ENCODE measurements around the gene MTHFR.

The MTHFR gene

DNA sequence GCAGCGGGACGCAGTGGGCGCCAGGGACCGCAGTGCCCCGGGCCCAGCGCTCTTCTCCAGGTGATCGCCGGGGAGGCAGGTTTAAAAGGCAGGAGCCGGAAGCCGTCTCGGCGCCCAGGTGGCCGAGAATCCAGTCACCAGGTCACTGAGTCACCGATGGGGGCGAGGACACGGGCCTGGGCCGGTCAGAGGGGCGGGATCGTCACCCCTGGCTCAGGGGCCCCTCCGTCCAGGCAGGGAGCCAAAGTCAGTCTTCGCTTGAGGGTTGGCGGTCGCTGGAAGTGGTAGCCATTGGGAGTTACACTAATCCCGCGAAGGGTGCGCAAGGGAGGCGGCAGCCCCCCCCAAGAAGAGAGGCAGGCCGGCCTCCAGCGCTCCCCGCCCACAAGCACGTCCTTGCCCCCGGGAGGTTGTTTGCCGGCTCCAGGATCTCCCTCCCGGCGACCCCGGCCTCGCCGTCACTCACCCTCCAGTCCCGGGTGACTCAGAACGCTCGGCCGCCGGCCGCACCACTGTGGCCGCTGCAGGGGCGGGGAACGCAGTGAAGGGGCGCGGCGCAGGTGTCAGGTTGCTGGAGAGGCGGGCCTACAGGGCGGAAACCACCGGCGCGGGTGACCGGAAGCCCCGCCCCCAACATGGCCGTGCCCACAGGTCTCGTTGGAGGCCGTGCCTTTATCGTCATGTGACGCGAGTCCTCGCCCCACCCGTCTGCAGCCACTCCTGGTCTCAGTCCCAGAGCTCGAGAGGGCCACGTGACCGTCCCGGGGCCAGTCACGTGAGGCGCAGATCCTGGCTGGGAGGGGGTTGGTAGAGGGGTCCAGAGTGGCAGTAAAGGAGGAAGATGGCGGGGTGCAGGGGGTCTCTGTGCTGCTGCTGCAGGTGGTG, at the start of gene MTHFR, which contains the start of gene CLCN6:
TSS of gene MTHFR (minus strand) at position 543 of the 885 bp plus-strand sequence. CDS start 2,848 bp downstream, outside the sequence.
TSS of gene CLCN6 (plus strand) at position 770 of the 885 bp plus-strand sequence. CDS start at position 842, 72 bp downstream.
- peak; percentile 93 for DNase-seq

DNA sequence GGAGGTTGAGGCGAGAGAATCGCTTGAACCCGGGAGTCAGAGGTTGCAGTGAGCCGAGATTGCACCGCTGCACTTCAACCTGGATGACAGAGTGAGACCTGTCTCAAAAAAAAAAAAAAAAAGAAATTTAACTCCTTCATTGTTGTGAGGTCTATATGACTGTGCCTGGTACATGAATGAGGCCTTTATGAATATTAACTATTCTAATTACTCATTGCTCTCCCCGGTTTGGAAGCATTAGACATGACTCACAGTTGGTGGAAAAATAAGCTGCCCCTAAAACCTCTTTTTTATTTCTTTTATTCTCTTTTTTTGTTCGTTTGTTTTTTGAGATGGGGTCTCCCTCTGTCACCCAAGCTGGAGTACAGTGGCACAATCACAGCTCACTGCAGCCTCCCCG, 49.7 kb upstream of the MTHFR start:
- no peak for DNase-seq

DNA sequence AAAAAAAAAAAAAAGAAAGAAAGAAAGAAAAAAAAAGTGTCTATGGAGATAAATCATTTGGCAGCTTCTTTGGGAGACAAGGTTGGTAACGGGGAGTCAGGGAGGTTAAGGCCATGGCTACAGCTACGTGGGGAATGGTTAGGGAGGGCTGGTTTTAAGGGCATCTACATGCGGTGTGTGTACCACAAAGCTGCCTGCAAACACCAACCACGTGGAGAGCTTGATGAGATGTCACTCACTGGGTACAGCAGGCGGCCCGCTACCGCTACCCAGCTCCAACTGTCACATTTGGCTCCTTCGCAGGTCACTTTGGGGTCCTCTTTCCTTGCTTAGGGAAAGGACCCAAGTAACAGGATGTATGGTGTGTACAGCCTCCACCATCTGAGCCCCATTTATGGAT, 48.8 kb upstream of the MTHFR start:
- no peak for DNase-seq

DNA sequence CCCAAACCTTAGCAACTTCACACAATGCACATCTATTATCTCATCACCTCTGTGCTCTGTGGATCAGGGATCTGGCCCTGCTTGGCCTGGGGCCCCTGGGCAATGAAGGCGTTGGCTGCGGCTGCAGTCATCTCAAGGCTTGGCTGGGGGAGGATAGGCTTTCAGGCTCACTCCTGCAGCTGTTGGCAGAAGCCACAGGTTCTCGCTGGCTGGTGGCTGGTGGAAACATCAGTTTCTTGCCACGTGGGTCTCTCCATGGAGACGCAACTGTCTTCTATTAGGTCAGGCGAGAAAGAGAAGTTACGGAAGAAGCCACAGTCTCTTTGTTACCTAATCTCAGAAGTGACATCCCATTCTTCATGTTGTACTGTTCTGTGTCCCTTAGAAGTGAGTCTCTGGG, 45.4 kb upstream of the MTHFR start:
- no peak for DNase-seq

DNA sequence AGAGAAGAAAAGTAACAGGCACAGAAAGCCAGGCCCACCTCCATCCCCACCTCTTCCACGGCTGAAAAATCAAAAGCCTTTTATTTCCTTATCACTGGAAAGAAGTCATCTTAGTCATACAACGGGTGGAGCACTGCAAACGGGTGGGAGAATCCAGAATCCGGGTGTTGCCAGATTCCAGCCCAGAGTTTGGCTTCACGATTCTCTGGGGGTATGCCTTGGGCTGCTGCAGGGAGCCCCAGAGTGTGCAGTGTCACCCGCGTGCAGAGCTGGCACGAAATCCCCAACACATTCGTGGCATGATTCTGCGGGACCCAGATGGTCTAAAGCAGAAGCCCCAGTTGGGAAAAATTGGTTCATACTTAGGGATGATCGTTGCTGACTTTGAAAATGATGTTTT, 44.4 kb upstream of the MTHFR start:
- DNase-seq = no peak

DNA sequence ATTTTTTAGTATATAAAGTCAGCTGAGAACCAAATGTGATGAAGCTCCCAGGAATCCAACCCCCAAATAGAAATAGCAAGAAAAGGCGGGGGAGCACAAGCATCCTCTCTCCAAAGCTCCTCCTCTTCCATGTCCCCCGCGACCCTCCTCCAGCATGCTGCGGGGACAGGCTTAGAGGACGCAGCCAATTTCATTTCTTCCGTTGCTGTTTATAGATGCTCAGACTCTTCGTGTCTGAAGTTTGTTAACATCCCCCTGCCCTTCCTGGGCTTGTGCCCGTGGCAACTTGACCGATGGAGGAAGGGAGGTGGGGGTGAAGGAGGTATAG, 42.6 kb upstream of the MTHFR start:
- no peak for DNase-seq

DNA sequence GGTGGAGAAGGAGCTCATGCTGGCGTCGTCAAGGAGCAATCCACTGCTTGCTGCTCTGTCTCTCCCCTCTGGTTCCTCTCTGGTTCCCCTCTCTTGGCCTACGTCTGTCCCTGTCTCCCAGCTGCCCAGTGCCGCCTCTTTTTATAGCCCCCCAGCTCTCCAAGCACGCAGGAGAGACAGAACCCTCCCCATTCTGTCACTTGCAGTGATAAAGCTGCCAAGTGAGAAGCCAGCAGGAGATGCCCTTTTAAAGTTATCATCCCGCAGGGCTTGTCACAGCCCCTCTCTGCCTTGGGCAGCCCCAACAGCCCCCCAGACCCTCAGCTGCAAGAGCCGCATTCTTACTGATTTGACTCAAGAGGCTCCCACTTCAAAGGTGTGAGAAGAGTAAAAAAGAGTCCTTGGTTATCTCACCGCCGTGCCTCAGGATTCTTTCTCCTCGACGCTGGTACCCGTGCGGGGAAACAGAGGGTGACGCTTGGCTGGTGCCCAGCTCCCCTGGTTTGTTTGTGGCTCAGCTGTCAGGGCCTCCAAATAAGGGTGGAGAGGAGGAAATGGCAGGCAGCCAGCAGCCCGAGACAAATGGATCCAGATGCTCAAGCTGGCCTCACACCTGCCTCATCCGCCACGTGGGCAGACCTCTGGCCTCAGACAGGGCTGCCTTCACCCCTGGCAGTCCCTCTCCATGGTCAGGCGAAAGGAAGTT, 42.1 kb upstream of the MTHFR start, which contains the start of gene NPPA:
TSS of gene NPPA (minus strand) at position 117 of the 706 bp plus-strand sequence. CDS start at position 18, 99 bp downstream.
- DNase-seq = peak; percentile 83

DNA sequence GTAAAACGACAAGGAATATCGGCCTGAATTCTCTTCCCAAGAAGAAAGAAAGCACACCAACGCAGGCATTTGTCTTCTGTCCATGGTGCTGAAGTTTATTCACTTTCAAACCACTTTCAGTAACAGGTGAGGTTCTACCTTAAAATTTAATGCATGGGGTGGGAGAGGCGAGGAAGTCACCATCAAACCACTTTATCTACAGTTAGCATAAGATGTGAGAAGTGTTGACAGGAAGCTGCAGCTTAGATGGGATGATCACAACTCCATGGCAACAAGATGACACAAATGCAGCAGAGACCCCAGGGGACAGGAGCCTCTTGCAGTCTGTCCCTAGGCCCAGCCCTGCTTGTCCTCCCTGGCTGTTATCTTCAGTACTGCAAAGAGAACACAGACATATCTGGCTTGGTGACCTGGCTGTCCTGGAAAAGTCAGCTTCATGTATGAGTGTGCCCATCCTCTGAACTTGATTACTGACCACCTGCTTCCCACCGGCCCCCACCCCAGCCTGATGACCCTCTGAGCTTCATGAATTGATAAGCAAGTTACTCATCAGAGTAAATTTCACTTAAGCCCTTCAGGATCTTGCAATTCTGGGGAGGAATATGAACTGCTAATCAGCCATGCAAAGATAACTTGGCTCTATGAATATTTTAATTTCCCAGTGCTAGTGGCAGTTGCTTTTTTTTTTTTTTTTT, 40.0 kb upstream of the MTHFR start:
- DNase-seq = no peak

DNA sequence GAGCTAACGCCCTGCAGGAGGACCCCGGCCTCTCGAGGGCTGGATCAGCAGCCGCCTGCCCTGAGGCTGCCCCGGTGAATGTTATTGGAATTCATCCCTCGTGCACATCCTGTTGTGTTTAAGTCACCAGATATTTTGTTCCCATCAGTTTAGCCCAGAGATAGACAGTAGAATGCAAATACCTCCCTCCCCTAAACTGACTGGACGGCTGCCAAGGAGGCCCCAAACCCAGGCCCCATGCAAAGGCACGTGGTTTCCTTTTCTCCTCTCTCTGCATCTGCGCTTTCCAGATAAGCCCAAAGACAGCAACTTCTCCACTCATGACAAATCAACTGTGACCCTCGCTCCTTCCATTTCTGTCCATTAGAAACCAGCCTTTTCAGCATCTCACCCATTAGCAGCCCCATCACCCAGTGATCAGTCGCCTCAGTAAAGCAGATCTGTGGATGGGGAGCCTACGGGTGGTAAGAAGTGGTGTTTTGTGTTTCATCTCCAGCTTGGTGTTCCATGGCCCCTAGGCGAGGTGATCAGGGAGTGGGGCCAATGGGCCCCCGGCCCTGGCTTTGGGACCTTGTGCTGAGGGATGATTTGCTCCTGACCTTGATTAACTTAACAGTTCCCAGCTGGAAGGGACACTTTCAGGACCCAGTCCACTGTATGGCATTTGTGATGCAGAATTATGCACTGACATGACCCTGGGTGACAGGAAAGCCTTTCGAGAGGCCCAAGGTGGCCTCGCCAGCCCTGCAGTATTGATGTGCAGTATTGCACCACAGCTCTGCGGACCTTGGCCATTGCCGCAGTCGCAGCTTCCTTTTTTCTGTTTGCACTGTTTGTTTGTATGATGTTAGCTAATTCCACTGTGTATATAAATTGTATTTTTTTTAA, 36.6 kb upstream of the MTHFR start:
- no peak for DNase-seq

DNA sequence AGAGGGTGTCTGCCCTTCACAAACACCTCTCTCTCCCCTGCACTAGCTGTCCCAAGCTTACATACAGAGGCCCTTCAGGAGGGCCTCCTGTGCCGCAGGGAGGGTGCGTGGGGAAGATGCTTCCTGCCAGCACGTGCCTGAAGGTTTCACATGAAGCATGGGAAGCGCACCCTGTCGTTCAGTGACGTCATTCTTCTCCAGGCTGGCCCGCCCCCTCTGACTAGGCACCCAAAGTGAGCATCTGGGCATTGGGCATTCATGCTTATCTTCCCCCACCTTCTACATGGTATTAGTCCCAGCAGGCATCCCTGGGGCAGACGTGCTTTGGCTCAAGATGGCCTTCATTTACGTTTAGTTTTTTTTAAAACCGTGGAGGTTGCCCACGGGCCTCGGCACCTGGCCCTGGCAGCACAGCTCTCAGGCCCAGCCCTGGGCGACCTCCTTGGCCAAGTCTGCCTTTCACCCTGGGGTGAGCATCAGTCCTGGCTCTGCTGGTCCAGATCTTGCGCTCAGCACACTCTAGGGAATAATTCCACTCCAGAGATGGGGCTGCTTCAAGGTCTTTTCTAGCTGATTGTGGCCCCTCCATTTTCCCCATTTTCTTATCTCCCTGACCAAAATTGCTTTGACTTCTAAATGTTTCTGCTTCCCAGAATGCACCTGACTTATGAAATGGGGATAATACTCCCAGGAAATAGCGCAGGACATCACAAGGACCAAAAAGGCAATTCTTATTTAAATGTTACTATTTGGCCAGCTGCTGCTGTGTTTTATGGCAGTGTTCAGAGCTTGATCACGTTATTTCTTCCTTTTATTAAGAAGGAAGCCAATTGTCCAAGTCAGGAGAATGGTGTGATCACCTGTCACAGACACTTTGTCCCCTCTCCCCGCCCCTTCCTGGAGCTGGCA, 35.7 kb upstream of the MTHFR start:
- DNase-seq = no peak

DNA sequence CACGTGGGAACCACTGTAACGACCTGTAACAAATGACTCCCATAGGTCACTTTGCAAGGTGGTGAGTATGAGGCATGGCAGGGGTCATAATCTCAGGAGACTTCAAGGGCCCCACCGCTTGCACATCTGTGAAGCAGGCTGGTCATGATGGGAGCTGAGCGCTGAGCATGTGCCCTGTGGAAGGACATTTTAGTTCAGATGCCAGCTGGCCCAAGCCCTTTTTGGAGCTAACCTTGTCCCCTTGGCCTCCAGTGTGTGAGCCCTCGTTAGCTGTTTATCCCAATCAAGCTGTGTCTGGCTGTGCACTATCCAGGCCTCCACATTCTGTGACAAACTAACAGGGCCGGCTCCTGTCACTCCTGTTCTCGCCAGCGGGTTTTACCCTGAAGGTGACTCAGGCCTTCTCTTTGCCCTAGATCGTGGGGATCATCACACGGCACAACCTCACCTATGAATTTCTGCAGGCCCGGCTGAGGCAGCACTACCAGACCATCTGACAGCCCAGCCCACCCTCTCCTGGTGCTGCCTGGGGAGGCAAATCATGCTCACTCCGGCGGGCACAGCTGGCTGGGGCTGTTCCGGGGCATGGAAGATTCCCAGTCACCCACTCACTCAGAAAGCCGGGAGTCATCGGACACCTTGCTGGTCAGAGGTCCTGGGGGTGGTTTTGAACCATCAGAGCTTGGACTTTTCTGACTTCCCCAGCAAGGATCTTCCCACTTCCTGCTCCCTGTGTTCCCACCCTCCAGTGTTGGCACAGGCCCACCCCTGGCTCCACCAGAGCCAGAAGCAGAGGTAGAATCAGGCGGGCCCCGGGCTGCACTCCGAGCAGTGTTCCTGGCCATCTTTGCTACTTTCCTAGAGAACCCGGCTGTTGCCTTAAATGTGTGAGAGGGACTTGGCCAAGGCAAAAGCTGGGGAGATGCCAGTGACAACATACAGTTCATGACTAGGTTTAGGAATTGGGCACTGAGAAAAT, 34.3 kb upstream of the MTHFR start:
- DNase-seq = no peak

DNA sequence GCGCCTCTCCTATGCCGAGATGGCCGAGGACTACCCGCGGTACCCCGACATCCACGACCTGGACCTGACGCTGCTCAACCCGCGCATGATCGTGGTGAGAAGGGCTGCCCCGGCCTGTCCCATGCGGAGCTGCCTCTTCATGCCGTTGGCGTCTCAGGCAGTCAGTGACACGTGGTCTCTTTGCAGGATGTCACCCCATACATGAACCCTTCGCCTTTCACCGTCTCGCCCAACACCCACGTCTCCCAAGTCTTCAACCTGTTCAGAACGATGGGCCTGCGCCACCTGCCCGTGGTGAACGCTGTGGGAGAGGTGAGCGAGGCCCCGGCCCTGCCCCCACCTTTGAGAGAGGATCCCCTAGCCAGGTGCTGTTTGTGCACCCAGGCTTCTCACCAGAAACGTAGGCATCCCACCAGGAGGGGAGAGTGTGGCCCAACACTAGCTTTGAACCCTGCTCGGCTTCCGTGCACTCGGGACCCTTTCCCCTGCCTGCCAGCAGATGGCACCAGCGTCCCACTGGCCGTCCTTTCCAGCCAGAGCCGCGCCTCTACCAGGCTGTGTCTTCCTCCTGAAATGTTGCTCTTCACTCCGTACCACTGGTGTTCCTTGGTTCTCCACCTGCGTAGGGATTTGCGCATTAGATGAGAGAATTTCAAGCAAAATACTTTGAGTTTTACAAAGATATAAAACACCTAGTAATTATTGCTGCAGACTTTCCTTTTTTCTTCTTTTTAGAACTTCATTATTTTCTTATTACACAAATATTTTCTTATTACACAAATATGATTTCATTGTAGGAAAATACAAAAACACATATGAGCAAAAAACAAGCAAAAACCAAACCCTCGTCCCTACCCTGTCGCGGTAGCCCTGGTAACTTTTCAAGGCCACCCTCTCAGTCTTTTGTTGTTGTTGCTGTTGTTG, 32.8 kb upstream of the MTHFR start:
- DNase-seq = no peak

DNA sequence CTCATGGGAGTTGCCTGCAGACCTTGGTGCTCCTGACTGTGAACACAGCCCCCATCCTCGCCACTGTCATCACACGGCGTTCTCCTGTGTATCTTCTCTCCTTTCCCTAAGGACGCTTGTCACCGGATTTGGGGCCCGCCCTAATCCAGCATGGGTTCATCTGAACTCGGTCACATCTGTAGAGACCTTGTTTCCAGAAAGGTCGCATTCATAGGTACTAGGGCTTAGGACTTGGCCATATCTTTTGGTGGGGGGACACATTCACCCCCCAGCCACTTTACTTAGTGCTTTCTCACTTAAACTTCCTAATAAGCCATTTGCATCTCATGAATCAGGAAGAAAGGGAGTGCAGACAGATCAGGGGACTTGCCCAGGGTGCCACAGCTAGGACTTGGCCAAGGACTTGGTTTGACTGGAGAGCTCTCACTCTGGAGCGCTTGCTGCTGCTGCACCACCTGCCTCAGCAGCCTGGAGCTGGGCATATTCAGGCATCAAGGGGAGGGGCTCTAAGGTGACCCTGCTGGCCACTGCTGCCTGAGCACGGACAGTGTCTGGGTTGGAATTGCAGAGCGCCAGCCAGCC, 32.1 kb upstream of the MTHFR start:
- DNase-seq = no peak

DNA sequence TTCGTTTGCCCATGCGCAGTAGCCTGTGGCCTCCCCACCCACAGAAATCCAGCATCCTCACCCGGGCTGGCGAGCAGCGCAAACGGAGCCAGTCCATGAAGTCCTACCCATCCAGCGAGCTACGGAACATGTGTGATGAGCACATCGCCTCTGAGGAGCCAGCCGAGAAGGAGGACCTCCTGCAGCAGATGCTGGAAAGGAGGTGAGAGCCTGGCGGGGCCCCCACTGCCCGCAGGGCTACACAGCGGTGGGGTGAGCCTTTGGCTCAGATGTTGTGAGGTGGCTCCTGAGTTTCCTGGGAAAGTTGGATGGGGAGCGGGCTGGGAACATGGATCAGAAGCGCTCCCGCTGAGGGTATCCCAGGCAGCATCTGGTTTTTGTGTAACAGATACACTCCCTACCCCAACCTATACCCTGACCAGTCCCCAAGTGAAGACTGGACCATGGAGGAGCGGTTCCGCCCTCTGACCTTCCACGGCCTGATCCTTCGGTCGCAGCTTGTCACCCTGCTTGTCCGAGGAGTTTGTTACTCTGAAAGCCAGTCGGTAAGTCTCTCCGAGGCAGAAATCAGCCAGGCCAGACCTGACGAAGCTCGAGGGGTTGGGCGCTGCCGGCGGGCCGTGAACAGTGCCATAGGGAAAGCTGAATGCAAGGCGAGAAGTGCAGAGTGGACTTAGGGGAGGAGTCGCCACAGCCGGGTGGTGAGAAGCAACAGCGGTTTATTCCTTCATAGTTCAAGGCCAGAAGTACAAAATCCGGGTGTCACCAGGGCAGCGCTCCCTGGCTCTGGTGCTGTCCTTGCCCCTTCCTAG, 31.4 kb upstream of the MTHFR start:
- no peak for DNase-seq

DNA sequence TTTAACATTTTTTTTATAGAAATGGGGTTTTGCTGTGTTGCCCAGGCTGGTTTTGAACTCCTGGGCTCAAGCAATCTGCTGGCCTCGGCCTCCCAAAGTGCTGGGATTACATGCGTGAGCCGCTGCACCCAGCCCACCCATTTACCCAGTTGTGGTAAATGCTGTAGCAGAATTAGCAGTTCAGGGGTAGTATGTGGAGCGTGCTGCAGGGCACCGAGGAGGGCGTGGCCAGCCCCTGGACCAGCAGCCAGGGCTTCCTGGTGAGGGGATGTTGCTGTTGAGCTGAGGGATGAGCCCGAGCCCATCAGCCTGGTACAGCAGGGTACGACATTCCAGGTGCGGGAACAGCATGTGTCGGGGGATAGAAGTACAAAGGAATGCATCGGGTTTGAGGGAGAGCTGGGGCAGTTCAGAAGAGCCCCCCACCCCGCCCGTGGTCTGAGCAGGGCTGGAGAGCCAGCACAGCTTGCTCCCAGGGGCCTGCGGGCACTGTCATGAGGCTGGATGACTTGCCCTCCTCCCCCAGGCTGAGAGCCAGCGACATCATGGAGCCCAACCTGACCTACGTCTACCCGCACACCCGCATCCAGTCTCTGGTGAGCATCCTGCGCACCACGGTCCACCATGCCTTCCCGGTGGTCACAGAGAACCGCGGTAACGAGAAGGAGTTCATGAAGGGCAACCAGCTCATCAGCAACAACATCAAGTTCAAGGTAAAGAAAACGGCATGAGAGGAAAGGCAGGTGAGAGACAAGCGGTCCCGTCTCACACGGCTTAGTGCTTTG, 29.9 kb upstream of the MTHFR start:
- no peak for DNase-seq

DNA sequence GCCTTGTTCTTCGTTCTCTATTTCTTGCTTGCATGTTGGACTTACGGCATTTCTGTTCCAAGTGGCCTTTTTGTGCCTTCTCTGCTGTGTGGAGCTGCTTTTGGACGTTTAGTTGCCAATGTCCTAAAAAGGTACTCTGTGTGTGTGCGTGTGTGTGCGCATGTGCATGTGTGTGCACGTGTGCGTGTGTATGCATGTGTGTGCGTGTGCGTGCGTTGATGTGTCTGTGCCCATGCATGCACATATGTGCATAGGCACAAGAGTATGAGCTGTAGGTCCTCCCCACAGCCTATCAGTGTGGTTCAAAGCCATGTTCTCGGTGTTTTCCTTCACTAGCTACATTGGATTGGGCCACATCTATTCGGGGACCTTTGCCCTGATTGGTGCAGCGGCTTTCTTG, 28.1 kb upstream of the MTHFR start:
- no peak for DNase-seq

DNA sequence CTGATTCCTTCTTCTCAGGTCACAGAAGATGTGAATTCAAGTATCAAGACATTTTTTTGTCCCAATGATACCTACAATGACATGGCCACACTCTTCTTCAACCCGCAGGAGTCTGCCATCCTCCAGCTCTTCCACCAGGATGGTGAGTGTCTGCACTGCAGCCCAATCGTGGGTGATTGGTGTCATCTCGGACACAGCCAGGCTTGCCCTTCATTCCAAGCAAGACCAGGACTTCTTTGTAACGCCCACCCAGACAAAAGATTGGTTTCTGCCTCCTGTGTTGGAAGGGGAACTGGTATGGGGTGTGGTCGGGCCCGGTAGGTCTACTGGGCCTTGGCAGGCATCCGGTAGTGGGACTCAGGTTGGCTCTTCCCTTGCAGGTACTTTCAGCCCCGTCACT, 27.7 kb upstream of the MTHFR start:
- no peak for DNase-seq
